T-helper 22 cell (primary cell): Measurements from ENCODE around the gene RFX4.
"Not testable (repeated sequence)": the region's sequence is repeated elsewhere in the genome, so short reads cannot be mapped to it uniquely, and the experiment has no call there.

Experiments
- DNase-seq: peaks from one replicate; pipeline ENCODE4 v3.0.0-alpha.2; 2020; ENCODE audit warnings: low read depth

RFX4 gene

GRCh38 chr12:106647793-106648514, 65.2 kb downstream of the RFX4 start:
- DNase-seq = no peak

- DNase-seq = no peak
Measured at GRCh38 chr12:106648736-106649135, 65.9 kb downstream of the RFX4 start.

GRCh38 chr12:106651552-106651951, 68.7 kb downstream of the RFX4 start:
- DNase-seq = no peak

- no peak for DNase-seq
Measured at GRCh38 chr12:106652510-106653015, 69.8 kb downstream of the RFX4 start.

DNA sequence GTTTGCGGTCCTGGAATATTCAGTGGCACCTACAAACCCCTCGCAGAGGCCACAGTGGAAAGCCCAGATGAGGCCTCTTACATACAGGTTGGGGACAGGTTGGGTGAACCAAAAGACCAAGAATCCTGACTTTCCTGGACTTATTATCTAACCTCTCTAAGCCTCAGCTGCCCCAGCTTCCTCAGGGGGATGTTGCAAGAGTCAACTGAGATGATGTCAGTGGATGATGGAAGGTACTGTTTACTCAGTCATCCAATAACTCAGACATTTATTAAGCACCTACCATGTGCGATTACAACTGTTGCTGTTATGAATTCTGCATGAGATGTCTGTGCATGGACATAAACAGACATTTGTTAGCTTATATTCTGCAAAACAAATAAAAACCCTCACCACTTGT, 72.8 kb downstream of the RFX4 start:
- DNase-seq = no peak

GRCh38 chr12:106657488-106657887, 74.7 kb downstream of the RFX4 start:
- no peak for DNase-seq

DNA sequence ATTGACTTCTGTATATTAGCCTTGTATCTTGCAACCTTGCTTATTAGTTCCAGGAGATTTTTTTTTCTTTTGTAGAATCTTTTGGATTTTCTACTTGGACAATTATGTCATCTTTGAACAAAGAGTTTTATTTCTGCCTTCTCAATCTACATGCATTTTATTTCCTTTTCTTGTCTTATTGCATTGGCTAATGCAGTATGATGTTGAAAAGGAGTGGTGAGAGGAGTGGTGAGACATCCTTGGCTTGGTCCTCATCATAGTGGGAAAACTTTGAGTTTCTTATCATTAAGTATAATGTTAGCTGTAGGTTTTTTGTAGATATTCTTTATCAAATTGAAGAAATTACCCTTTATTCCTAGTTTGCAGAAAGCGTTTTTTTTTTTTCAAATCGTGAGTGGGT, 80.6 kb downstream of the RFX4 start:
- no peak for DNase-seq

GRCh38 chr12:106669216-106669615, 86.4 kb downstream of the RFX4 start:
- no peak for DNase-seq

DNA sequence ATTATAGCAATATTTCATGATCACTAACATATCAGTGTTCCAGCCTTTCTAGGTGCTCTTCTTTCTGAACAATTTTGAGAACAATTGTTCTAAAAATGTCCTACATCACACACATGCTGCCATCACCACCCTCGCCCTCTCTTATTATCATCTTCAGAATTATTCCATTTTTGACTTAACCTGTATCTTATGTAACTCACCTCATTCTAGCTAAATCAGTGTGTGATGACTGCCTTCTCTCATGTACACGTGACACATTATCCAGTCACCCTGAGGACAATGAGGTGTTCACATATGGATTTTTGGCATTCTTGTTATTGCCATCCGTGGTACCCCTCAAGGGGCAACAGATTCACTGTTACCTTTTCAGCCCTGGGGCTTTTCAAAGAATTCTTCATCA, 87.3 kb downstream of the RFX4 start:
- DNase-seq = no peak

- no peak for DNase-seq
Measured at GRCh38 chr12:106671840-106672239, 89.0 kb downstream of the RFX4 start.

- no peak for DNase-seq
Measured at GRCh38 chr12:106672314-106673025, 89.7 kb downstream of the RFX4 start.

- DNase-seq = no peak
Measured at GRCh38 chr12:106673141-106673540, 90.3 kb downstream of the RFX4 start.

GRCh38 chr12:106675651-106676435, 93.0 kb downstream of the RFX4 start:
- no peak for DNase-seq

GRCh38 chr12:106679574-106679973, 96.8 kb downstream of the RFX4 start:
- DNase-seq = no peak

DNA sequence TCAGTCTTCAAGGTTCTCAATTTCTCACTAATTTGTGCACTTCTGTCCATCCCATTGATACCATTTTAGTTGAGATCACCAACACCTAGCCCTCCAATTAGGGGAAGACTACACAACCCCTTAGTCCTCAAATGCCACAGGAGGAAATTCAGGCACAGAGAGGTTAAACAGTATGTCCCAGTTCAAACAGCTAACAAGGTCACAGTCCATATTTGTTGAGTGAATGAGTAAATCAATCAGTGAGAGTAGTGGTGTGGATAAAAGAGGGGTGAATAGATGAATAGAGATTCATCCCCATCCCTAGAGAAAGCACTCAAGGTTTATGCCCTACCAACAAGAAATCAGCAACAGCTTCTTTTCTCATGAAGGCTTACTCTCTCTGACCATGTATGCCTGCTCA, 97.5 kb downstream of the RFX4 start:
- no peak for DNase-seq

- no peak for DNase-seq
Measured at GRCh38 chr12:106681210-106681609, 98.4 kb downstream of the RFX4 start.

GRCh38 chr12:106682594-106683234, 99.9 kb downstream of the RFX4 start:
- DNase-seq = no peak

DNA sequence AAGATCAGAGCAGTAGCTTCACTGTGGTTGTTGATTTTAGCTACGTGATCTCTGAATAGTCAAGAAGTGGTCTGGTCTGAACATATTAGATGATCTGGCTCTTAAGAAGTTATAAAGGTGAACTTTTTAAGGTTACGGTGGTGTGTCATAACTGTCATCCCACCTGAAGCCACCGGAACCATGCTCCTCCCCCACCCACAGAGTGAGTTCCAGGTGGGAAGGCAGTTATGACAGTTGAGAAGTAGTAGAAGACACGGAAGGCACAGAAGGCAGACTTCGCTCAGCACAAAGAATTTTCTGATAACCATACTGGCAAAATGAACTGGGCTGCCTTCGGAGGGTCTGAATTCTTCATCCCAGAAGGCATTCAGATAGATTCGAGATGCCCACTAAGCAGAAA, 101.7 kb downstream of the RFX4 start:
- no peak for DNase-seq

DNA sequence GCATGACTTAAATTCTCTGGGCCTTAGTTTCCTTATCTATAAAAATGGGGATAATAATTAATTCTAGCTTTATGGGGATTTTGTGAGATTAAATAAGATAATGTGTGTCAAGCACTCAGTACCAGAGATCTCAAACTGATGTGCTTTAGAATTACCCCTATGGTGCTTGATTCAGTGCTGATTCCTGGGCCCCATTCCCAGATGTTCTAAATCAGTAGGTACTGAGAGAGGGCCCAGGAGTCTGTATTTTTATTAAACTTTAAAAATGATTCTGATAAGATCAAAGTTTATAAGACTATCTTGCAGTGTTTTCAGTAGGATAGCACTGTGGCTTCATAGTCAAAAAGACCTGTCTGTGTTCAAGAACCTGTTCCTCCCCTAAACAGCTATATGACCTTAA, 102.6 kb downstream of the RFX4 start:
- no peak for DNase-seq

DNA sequence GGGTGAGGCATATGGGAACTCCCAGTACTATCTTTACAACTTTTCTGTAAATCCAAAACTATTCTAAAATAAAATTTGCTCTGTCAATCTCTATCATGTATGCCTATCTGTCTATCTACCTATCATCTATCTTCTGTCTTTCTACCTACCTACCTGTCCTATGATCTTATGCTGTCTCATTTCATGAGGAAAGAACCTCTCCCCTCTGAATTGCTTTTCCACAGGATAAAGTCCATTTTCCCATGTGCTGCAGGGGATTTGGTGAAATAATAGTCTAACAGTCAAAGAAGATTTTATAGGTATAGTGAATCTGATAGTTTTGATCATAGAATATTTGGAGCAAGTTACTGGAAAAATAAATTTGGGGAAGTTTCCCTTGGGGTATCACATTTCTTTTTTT, 104.9 kb downstream of the RFX4 start:
- no peak for DNase-seq

DNA sequence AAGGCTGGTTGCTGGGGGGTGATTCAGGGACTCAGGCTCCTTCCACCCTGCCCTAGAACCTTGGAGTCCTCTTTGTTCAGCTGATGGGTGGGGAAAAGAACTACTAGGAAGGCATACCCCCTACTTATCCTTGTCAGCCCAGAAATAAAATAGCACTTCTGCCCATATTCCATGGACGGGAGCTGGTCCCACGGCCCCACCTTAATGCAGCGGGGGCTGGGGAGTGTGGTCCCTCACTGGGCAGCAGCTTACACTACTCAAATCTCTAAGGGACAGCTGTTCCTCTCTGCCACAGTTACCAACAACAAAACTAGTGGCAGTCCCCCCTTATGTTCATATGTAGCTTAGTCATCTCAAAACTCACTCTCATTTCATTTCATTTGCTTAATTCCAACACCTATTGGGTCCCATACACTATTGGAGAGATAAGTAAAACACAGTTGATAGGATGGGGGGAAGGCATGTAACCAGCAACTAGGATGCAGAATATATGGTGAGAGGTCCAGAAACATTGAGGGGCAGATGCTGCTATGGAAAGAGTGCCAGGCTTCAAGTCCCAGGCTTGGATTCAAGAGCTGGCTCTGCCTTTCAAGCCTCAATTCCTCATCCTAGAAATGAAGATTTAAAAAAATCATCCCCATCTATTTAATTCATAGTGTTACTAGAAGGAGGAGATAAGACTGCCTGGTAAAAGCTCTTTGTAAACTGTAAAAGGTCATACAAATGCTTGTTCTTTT, 107.9 kb downstream of the RFX4 start:
- DNase-seq = no peak

DNA sequence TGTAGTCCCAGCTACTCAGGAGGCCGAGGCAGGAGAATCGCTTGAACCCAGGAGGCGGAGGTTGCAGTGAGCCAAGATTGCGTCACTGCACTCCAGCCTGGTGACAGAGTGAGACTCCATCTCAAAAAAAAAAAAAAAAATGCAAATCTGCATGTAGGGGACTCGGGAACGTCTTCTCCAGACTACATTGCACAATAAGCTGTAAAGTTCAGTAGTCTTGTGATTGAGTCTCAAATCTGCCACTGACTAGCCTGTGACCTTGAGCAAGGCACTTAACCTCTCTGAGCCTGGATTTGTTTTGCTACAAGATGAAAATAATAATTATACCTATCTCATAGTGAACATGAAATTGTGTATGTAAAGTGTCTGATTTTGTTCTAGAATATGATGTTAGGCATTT, 109.2 kb downstream of the RFX4 start:
- not testable (repeated sequence) for DNase-seq
